Ascending aorta (tissue), 2 donors: ENCODE data around the gene SORCS2. TPM values are rescaled to one million over a fixed set of nuclear protein-coding genes. Genes with fewer than 3 reads are reported as not detected.

Experiments used
- DNase-seq, 2 donors: peaks; one replicate each; pipeline ENCODE4 v3.0.0-alpha.2; 2019; ENCODE audit warnings: low spot score in 2 of 2
- H3K27ac ChIP-seq, 2 donors: fragments of 200-600 bp; sonication (generic); one replicate each; pipeline ENCODE4 v1.5.1; 2016 to 2017; ENCODE audit warnings: mild to moderate bottlenecking in 1 of 2
- H3K27me3 ChIP-seq: fragments of 200-600 bp; sonication (generic); one replicate; pipeline ENCODE4 v1.5.1; 2017
- H3K36me3 ChIP-seq, 2 donors: fragments of 200-600 bp; sonication (generic); one replicate each; pipeline ENCODE4 v1.5.1; 2016
- H3K4me1 ChIP-seq, 2 donors: fragments of 200-600 bp; sonication (generic); one replicate each; pipeline ENCODE4 v1.5.1; 2016 to 2017; ENCODE audit warnings: mild to moderate bottlenecking in 1 of 2
- H3K4me3 ChIP-seq, 2 donors: fragments of 200-600 bp; sonication (generic); one replicate each; pipeline ENCODE4 v1.5.1; 2016 to 2017; ENCODE audit warnings: mild to moderate bottlenecking in 1 of 2
- H3K9me3 ChIP-seq, 2 donors: fragments of 200-600 bp; sonication (generic); one replicate each; pipeline ENCODE4 v1.5.1; 2016
- CTCF ChIP-seq, 3 experiments: fragments of 200-600 bp in 2 of 3; fragments of 450-650 bp in 1 of 3; sonication (generic) in 2 of 3; IDR thresholded peaks; one replicate each; pipeline ENCODE4 v1.5.1; 2016 to 2019; ENCODE audit warnings: antibody characterized with exemption in 3 of 3, mild to moderate bottlenecking in 1 of 3, moderate library complexity in 1 of 3
- intact Hi-C: fragments of 100-400 bp; cut with DNase I; formaldehyde crosslinking; loops from one replicate; pipeline ENCODE4 v1.15.1; 2023
- total RNA-seq: library from RNA; depleted of rRNA; stranded (reverse); fragments of >200 nt; gene quantifications from one replicate; pipeline ENCODE4 v1.1.0, GENCODE V29; 2016

Gene SORCS2
- total RNA-seq, 1 donor from 2014 or later = 0.32 TPM

GRCh38 chr4:7480423-7480822 is 288.1 kb downstream of the SORCS2 start:
- H3K27me3 ChIP-seq = no peaks in the 10 kb centered on the region
- intact Hi-C loops = no loop called here
- H3K9me3 ChIP-seq = no peaks in the 10 kb centered on the region
- no peaks in the 10 kb centered on the region for H3K36me3 ChIP-seq
- DNase-seq = no peak
- no peaks in the 10 kb centered on the region for H3K4me1 ChIP-seq
- no peak overlapping the region for H3K27ac ChIP-seq
- H3K4me3 ChIP-seq = no peak overlapping the region
- TF ChIP-seq CTCF (IDR thresholded peaks at IDR 0.05) = no peak

GRCh38 chr4:7481227-7481626 is 288.9 kb downstream of the SORCS2 start:
- DNase-seq = no peak
- H3K27ac ChIP-seq = no peak overlapping the region
- H3K4me3 ChIP-seq = no peak overlapping the region
- no peaks in the 10 kb centered on the region for H3K9me3 ChIP-seq
- no peaks in the 10 kb centered on the region for H3K36me3 ChIP-seq
- H3K27me3 ChIP-seq = no peaks in the 10 kb centered on the region
- no peak for TF ChIP-seq CTCF (IDR thresholded peaks at IDR 0.05)
- intact Hi-C loops = no loop called here
- no peaks in the 10 kb centered on the region for H3K4me1 ChIP-seq

GRCh38 chr4:7485096-7485495 is 292.8 kb downstream of the SORCS2 start:
- no peaks in the 10 kb centered on the region for H3K9me3 ChIP-seq
- no peak for TF ChIP-seq CTCF (IDR thresholded peaks at IDR 0.05)
- H3K27me3 ChIP-seq = no peaks in the 10 kb centered on the region
- intact Hi-C loops = no loop called here
- H3K4me3 ChIP-seq = no peak overlapping the region
- DNase-seq = no peak
- H3K27ac ChIP-seq = no peak overlapping the region
- no peaks in the 10 kb centered on the region for H3K4me1 ChIP-seq
- no peaks in the 10 kb centered on the region for H3K36me3 ChIP-seq

- H3K36me3 ChIP-seq = no peaks in the 10 kb centered on the region
- no peaks in the 10 kb centered on the region for H3K9me3 ChIP-seq
- DNase-seq = no peak
- H3K4me1 ChIP-seq = no peaks in the 10 kb centered on the region
- no peak for TF ChIP-seq CTCF (IDR thresholded peaks at IDR 0.05)
- no peak overlapping the region for H3K27ac ChIP-seq
- H3K27me3 ChIP-seq = no peaks in the 10 kb centered on the region
- no peak overlapping the region for H3K4me3 ChIP-seq
- intact Hi-C loops = no loop called here
Observed at GRCh38 chr4:7486101-7486500, 293.8 kb downstream of the SORCS2 start.

- no peak for TF ChIP-seq CTCF (IDR thresholded peaks at IDR 0.05)
- H3K27me3 ChIP-seq = no peaks in the 10 kb centered on the region
- H3K9me3 ChIP-seq = no peaks in the 10 kb centered on the region
- intact Hi-C loops = no loop called here
- no peak overlapping the region for H3K27ac ChIP-seq
- H3K4me3 ChIP-seq = no peak overlapping the region
- DNase-seq = no peak
- no peaks in the 10 kb centered on the region for H3K4me1 ChIP-seq
- H3K36me3 ChIP-seq = no peaks in the 10 kb centered on the region
Observed at GRCh38 chr4:7487502-7487901, 295.2 kb downstream of the SORCS2 start.

GRCh38 chr4:7487998-7488671 is 295.8 kb downstream of the SORCS2 start:
- H3K36me3 ChIP-seq = no peaks in the 10 kb centered on the region
- DNase-seq = no peak
- H3K4me3 ChIP-seq = no peak overlapping the region
- no peak overlapping the region for H3K27ac ChIP-seq
- intact Hi-C loops = no loop called here
- H3K4me1 ChIP-seq = no peaks in the 10 kb centered on the region
- H3K9me3 ChIP-seq = no peaks in the 10 kb centered on the region
- no peak for TF ChIP-seq CTCF (IDR thresholded peaks at IDR 0.05)
- no peaks in the 10 kb centered on the region for H3K27me3 ChIP-seq
